Immature natural killer cell (primary cell): ENCODE measurements around the gene AGAP3. TPM values are rescaled to one million over a fixed set of nuclear protein-coding genes. Genes with fewer than 3 reads are reported as not detected.
"Not testable (repeated sequence)": the region's sequence is repeated elsewhere in the genome, so short reads cannot be mapped to it uniquely, and the experiment has no call there.

Source experiments
- DNase-seq, 3 donors: peaks; one replicate each; pipeline ENCODE4 v3.0.0; 2022; ENCODE audit warnings: mixed read lengths in 1 of 3
- H3K27ac Mint-ChIP-seq, 6 donors: one replicate each; pipeline ENCODE4 v1.8.0; 2020; ENCODE audit warnings: mixed read lengths in 6 of 6, mild to moderate bottlenecking in 5 of 6, inconsistent platforms in 4 of 6, moderate library complexity in 3 of 6
- H3K27me3 Mint-ChIP-seq, 3 donors: one replicate each; pipeline ENCODE4 v1.8.0; 2020 to 2021; ENCODE audit warnings: low read depth in 3 of 3, mild to moderate bottlenecking in 3 of 3, mixed read lengths in 3 of 3, moderate library complexity in 3 of 3, inconsistent platforms in 1 of 3
- H3K36me3 Mint-ChIP-seq, 3 donors: one replicate each; pipeline ENCODE4 v1.8.0; 2020; ENCODE audit warnings: mixed read lengths in 3 of 3, inconsistent platforms in 2 of 3, mild to moderate bottlenecking in 2 of 3
- H3K4me1 Mint-ChIP-seq, 2 donors: one replicate each; pipeline ENCODE4 v1.8.0; 2020; ENCODE audit warnings: inconsistent platforms in 2 of 2, mild to moderate bottlenecking in 2 of 2, mixed read lengths in 2 of 2, moderate library complexity in 1 of 2
- H3K4me3 Mint-ChIP-seq, 5 donors: one replicate each; pipeline ENCODE4 v1.8.0; 2020; ENCODE audit warnings: mild to moderate bottlenecking in 5 of 5, mixed read lengths in 5 of 5, inconsistent platforms in 3 of 5, moderate library complexity in 3 of 5
- H3K9me3 Mint-ChIP-seq, 6 donors: one replicate each; pipeline ENCODE4 v1.8.0; 2020; ENCODE audit warnings: mild to moderate bottlenecking in 6 of 6, mixed read lengths in 6 of 6, inconsistent platforms in 4 of 6, moderate library complexity in 3 of 6
- polyA plus RNA-seq, 3 donors: library from polyadenylated mRNA; unstranded; fragments of 300-500 nt; fragmentation: Illumina TruSeq; gene quantifications; one replicate each; pipeline ENCODE4 v1.2.3, GENCODE V29; 2021

The AGAP3 gene
- polyA plus RNA-seq, result 1 to 10 TPM; 2.8 to 6.3 (median 4.3) TPM

GRCh38 chr7:151085691-151086620 lies at the start of gene AGAP3:
Gene AGAP3 (plus strand): TSS chr7:151086475. CDS start chr7:151086742, 267 bp downstream.
- Mint-ChIP-seq H3K4me1 (peaks cover 48% of the 10 kb centered on the region in 2 donors), H3K9me3 (no peaks in the 10 kb centered on the region), H3K27ac (peak within 1 kb of the TSS; percentile 69 to 96 (median 94)), H3K36me3 (no peaks in the 10 kb centered on the region), H3K27me3 (peaks cover 3 to 16% (median 8%) of the 10 kb centered on the region in 3 donors), H3K4me3 (peak within 1 kb of the TSS; percentile 88 to 95 (median 89))
- DNase-seq, result peak; percentile 64 to 67 (median 65)

- no peaks in the 10 kb centered on the region for H3K9me3 Mint-ChIP-seq
- H3K4me1 Mint-ChIP-seq, result peaks cover 0 to 2% of the 10 kb centered on the region in 2 donors
- DNase-seq, result no peak
- H3K27ac Mint-ChIP-seq, result peak overlapping the region in 3 of 6 donors; percentile 17 to 62 (median 45)
- H3K36me3 Mint-ChIP-seq, result no peaks in the 10 kb centered on the region
- H3K4me3 Mint-ChIP-seq, result no peak overlapping the region
- H3K27me3 Mint-ChIP-seq, result peaks cover 0 to 2% (median 0%) of the 10 kb centered on the region in 3 donors
Measured at GRCh38 chr7:151038951-151039849, 47.1 kb upstream of the AGAP3 start.

GRCh38 chr7:151039850-151040548 lies 46.3 kb upstream of the AGAP3 start:
- no peak for DNase-seq
- H3K27me3 Mint-ChIP-seq, result peaks cover 0 to 2% (median 0%) of the 10 kb centered on the region in 3 donors
- no peak overlapping the region for H3K4me3 Mint-ChIP-seq
- H3K4me1 Mint-ChIP-seq, result peaks cover 0 to 2% of the 10 kb centered on the region in 2 donors
- H3K9me3 Mint-ChIP-seq, result no peaks in the 10 kb centered on the region
- H3K27ac Mint-ChIP-seq, result peak overlapping the region in 2 of 6 donors; percentile 16 to 17
- peaks cover 0 to 3% (median 0%) of the 10 kb centered on the region in 3 donors for H3K36me3 Mint-ChIP-seq

GRCh38 chr7:151040616-151041375 lies 45.5 kb upstream of the AGAP3 start:
- no peak for DNase-seq
- Mint-ChIP-seq H3K27me3 (peaks cover 0 to 2% (median under 1%) of the 10 kb centered on the region in 3 donors), H3K9me3 (no peaks in the 10 kb centered on the region), H3K4me1 (peaks cover 0 to 2% of the 10 kb centered on the region in 2 donors), H3K4me3 (no peak overlapping the region), H3K27ac (no peak overlapping the region), H3K36me3 (peaks cover 0 to 3% (median 0%) of the 10 kb centered on the region in 3 donors)

- not testable (repeated sequence) for H3K4me3 Mint-ChIP-seq, H3K27ac Mint-ChIP-seq, H3K36me3 Mint-ChIP-seq, H3K27me3 Mint-ChIP-seq, H3K4me1 Mint-ChIP-seq, DNase-seq, H3K9me3 Mint-ChIP-seq
Measured at GRCh38 chr7:151043449-151043848, 42.8 kb upstream of the AGAP3 start.

- Mint-ChIP-seq H3K4me1 (peaks cover 0 to 2% of the 10 kb centered on the region in 2 donors), H3K27me3 (peaks cover 0 to 3% (median 2%) of the 10 kb centered on the region in 3 donors), H3K27ac (no peak overlapping the region), H3K36me3 (peaks cover 0 to 3% (median 0%) of the 10 kb centered on the region in 3 donors), H3K9me3 (no peaks in the 10 kb centered on the region), H3K4me3 (no peak overlapping the region)
- DNase-seq, result no peak
Measured at GRCh38 chr7:151043959-151044358, 42.3 kb upstream of the AGAP3 start.

- no peaks in the 10 kb centered on the region for H3K4me1 Mint-ChIP-seq
- no peaks in the 10 kb centered on the region for H3K9me3 Mint-ChIP-seq
- H3K4me3 Mint-ChIP-seq, result no peak overlapping the region
- peaks cover 0 to 3% (median 0%) of the 10 kb centered on the region in 3 donors for H3K36me3 Mint-ChIP-seq
- no peak overlapping the region for H3K27ac Mint-ChIP-seq
- no peak for DNase-seq
- H3K27me3 Mint-ChIP-seq, result peaks cover 0 to 3% (median 2%) of the 10 kb centered on the region in 3 donors
Measured at GRCh38 chr7:151045262-151045661, 41.0 kb upstream of the AGAP3 start.

- Mint-ChIP-seq H3K27me3 (peaks cover 0 to 3% (median 2%) of the 10 kb centered on the region in 3 donors), H3K36me3 (peaks cover 0 to 3% (median 0%) of the 10 kb centered on the region in 3 donors), H3K27ac (no peak overlapping the region), H3K9me3 (no peaks in the 10 kb centered on the region), H3K4me1 (no peaks in the 10 kb centered on the region), H3K4me3 (no peak overlapping the region)
- DNase-seq, result no peak
Measured at GRCh38 chr7:151045967-151046366, 40.3 kb upstream of the AGAP3 start.

GRCh38 chr7:151046603-151047573 lies 39.4 kb upstream of the AGAP3 start:
- no peaks in the 10 kb centered on the region for H3K4me1 Mint-ChIP-seq
- no peaks in the 10 kb centered on the region for H3K9me3 Mint-ChIP-seq
- H3K36me3 Mint-ChIP-seq, result peaks cover 0 to 3% (median 0%) of the 10 kb centered on the region in 3 donors
- no peak for DNase-seq
- no peak overlapping the region for H3K4me3 Mint-ChIP-seq
- H3K27me3 Mint-ChIP-seq, result peaks cover 0 to 3% (median 0%) of the 10 kb centered on the region in 3 donors
- peak overlapping the region in 2 of 6 donors; percentile 14 to 28 for H3K27ac Mint-ChIP-seq

- Mint-ChIP-seq H3K36me3 (peaks cover 0 to 7% (median 6%) of the 10 kb centered on the region in 3 donors), H3K27me3 (peaks cover 0 to 3% (median 0%) of the 10 kb centered on the region in 3 donors), H3K4me3 (no peak within 1 kb of the TSS), H3K27ac (peak within 1 kb of the TSS in 1 of 6 donors; percentile 14), H3K9me3 (no peaks in the 10 kb centered on the region), H3K4me1 (peaks cover 0 to 2% of the 10 kb centered on the region in 2 donors)
- no peak for DNase-seq
Measured at GRCh38 chr7:151047976-151048815, 38.1 kb upstream of the AGAP3 start, which contains the start of gene ASIC3. Gene ASIC3 (plus strand): TSS chr7:151048531. CDS start chr7:151048886, 355 bp downstream.

GRCh38 chr7:151048911-151049463 lies 37.3 kb upstream of the AGAP3 start:
- Mint-ChIP-seq H3K27me3 (peaks cover 0 to 3% (median 0%) of the 10 kb centered on the region in 3 donors), H3K27ac (no peak overlapping the region), H3K4me3 (no peak overlapping the region)

More at GRCh38 chr7:151048911-151049463, 37.3 kb upstream of the AGAP3 start:
- DNase-seq, result no peak
- Mint-ChIP-seq H3K36me3 (peaks cover 0 to 7% (median 6%) of the 10 kb centered on the region in 3 donors), H3K4me1 (peaks cover 0 to 2% of the 10 kb centered on the region in 2 donors), H3K9me3 (no peaks in the 10 kb centered on the region)
